H9 (cell line): ENCODE measurements around the gene CCDC33. TPM values are rescaled to one million over a fixed set of nuclear protein-coding genes. Genes with fewer than 3 reads are reported as not detected.

Experiments
- DNase-seq: peaks from one replicate; pipeline ENCODE4 v3.0.0-alpha.2; 2017
- H2AFZ ChIP-seq: one replicate; pipeline ENCODE4 v1.6.1; 2013; ENCODE audit warnings: mild to moderate bottlenecking, low read length, control low read depth, moderate library complexity
- H2AK5ac ChIP-seq: 2 replicates; pipeline ENCODE4 v1.6.1; 2013; ENCODE audit warnings: low read length, control low read depth, mixed read lengths; ENCODE audit not compliant: insufficient read length
- H2BK120ac ChIP-seq: one replicate; pipeline ENCODE4 v1.6.1; 2013; ENCODE audit warnings: low read depth, mild to moderate bottlenecking, low read length, control low read depth, inconsistent platforms; ENCODE audit not compliant: poor library complexity, severe bottlenecking
- H2BK12ac ChIP-seq: 2 replicates; pipeline ENCODE4 v1.6.1; 2013; ENCODE audit warnings: low read length, control low read depth, mixed read lengths, low read depth; ENCODE audit not compliant: insufficient read length
- H2BK15ac ChIP-seq: 2 replicates; pipeline ENCODE4 v1.6.1; 2013; ENCODE audit warnings: low read depth, low read length, control low read depth
- H2BK20ac ChIP-seq: one replicate; pipeline ENCODE4 v1.6.1; 2013; ENCODE audit warnings: low read depth, mild to moderate bottlenecking, low read length, control low read depth, inconsistent platforms; ENCODE audit not compliant: poor library complexity, severe bottlenecking
- H2BK5ac ChIP-seq: 2 replicates; pipeline ENCODE4 v1.6.1; 2013; ENCODE audit warnings: low read length, control low read depth, mixed read lengths; ENCODE audit not compliant: insufficient read length
- H3K14ac ChIP-seq: 2 replicates; pipeline ENCODE4 v1.6.1; 2013; ENCODE audit warnings: low read length, control low read depth; ENCODE audit not compliant: insufficient read depth
- H3K18ac ChIP-seq: 2 replicates; pipeline ENCODE4 v1.6.1; 2013; ENCODE audit warnings: low read depth, mild to moderate bottlenecking, mixed read lengths, low read length, control low read depth; ENCODE audit not compliant: insufficient read length
- H3K23ac ChIP-seq: 2 replicates; pipeline ENCODE4 v1.6.1; 2013; ENCODE audit warnings: low read length, control low read depth, mixed read lengths, low read depth; ENCODE audit not compliant: insufficient read length
- H3K23me2 ChIP-seq: 2 replicates; pipeline ENCODE4 v1.6.1; 2013; ENCODE audit warnings: low read depth, mild to moderate bottlenecking, mixed read lengths, low read length, control low read depth; ENCODE audit not compliant: insufficient read length, poor library complexity, severe bottlenecking
- H3K27ac ChIP-seq: 2 replicates; pipeline ENCODE4 v1.5.1; 2013; ENCODE audit warnings: low read length, control low read depth, mixed read lengths, low read depth; ENCODE audit not compliant: insufficient read length
- H3K27me3 ChIP-seq: 2 replicates; pipeline ENCODE4 v1.6.1; 2013; ENCODE audit warnings: low read length, control low read depth, inconsistent platforms; ENCODE audit not compliant: insufficient read depth
- H3K4ac ChIP-seq: 2 replicates; pipeline ENCODE4 v1.6.1; 2013; ENCODE audit warnings: low read depth, mild to moderate bottlenecking, control low read depth, inconsistent platforms, low read length, moderate library complexity
- H3K4me1 ChIP-seq: 2 replicates; pipeline ENCODE4 v1.6.1; 2013; ENCODE audit warnings: low read length, control low read depth, inconsistent platforms; ENCODE audit not compliant: insufficient read depth
- H3K4me2 ChIP-seq: 2 replicates; pipeline ENCODE4 v1.6.1; 2013; ENCODE audit warnings: low read length, control low read depth, mixed read lengths; ENCODE audit not compliant: insufficient read length, insufficient read depth
- H3K56ac ChIP-seq: 2 replicates; pipeline ENCODE4 v1.6.1; 2013; ENCODE audit warnings: low read depth, mild to moderate bottlenecking, mixed read lengths, low read length, control low read depth; ENCODE audit not compliant: insufficient read length
- H3K79me1 ChIP-seq: 2 replicates; pipeline ENCODE4 v1.6.1; 2013; ENCODE audit warnings: low read depth, mild to moderate bottlenecking, moderate library complexity, low read length, control low read depth, inconsistent platforms; ENCODE audit not compliant: insufficient read depth, poor library complexity, severe bottlenecking
- H3K79me2 ChIP-seq: 2 replicates; pipeline ENCODE4 v1.6.1; 2013; ENCODE audit warnings: low read length, control low read depth, inconsistent platforms; ENCODE audit not compliant: insufficient read depth
- H3K9ac ChIP-seq: 2 replicates; pipeline ENCODE4 v1.6.1; 2013; ENCODE audit warnings: low read length, control low read depth, mixed read lengths; ENCODE audit not compliant: insufficient read length; ENCODE audit errors: extremely low read depth
- H3K9me3 ChIP-seq: one replicate; pipeline ENCODE4 v1.6.1; 2013; ENCODE audit warnings: low read depth, low read length, inconsistent platforms; ENCODE audit not compliant: control insufficient read depth
- H3T11ph ChIP-seq: one replicate; pipeline ENCODE4 v1.6.1; 2013; ENCODE audit warnings: mild to moderate bottlenecking, low read length, control low read depth, inconsistent platforms
- H4K20me1 ChIP-seq: one replicate; pipeline ENCODE4 v1.6.1; 2013; ENCODE audit not compliant: control insufficient read depth, insufficient read length, insufficient read depth
- H4K5ac ChIP-seq: 2 replicates; pipeline ENCODE4 v1.6.1; 2013; ENCODE audit warnings: low read depth, mild to moderate bottlenecking, mixed read lengths, low read length, control low read depth; ENCODE audit not compliant: insufficient read length
- H4K8ac ChIP-seq: replicated peaks from 2 replicates; pipeline ENCODE4 v1.6.1; 2013; ENCODE audit warnings: low read length, control low read depth, mixed read lengths, low read depth; ENCODE audit not compliant: insufficient read length
- H4K91ac ChIP-seq: 2 replicates; pipeline ENCODE4 v1.6.1; 2013; ENCODE audit warnings: low read depth, mild to moderate bottlenecking, moderate library complexity, mixed read lengths, low read length, control low read depth; ENCODE audit not compliant: insufficient read length
- H3K27ac Mint-ChIP-seq, 3 experiments: 2 replicates in 2 of 3; 3 replicates in 1 of 3; pipeline ENCODE4 v1.8.0; 2020 to 2021; ENCODE audit warnings: mixed read lengths in 3 of 3, mild to moderate bottlenecking in 1 of 3, moderate library complexity in 1 of 3
- H3K27me3 Mint-ChIP-seq: 2 replicates; pipeline ENCODE4 v1.8.0; 2021; ENCODE audit warnings: low read depth, mild to moderate bottlenecking, moderate library complexity, mixed read lengths
- H3K36me3 Mint-ChIP-seq, 3 experiments: 2 replicates in 2 of 3; 3 replicates in 1 of 3; pipeline ENCODE4 v1.8.0; 2020 to 2021; ENCODE audit warnings: low read depth in 3 of 3, mixed read lengths in 3 of 3; ENCODE audit not compliant: insufficient read depth in 1 of 3
- H3K4me1 Mint-ChIP-seq, 2 experiments: 2 replicates each; pipeline ENCODE4 v1.8.0; 2020; ENCODE audit warnings: mixed read lengths in 2 of 2
- H3K4me3 Mint-ChIP-seq, 2 experiments: 2 replicates in 1 of 2; 3 replicates in 1 of 2; pipeline ENCODE4 v1.8.0; 2020 to 2021; ENCODE audit warnings: mild to moderate bottlenecking in 2 of 2, mixed read lengths in 2 of 2, moderate library complexity in 1 of 2
- H3K9me3 Mint-ChIP-seq, 2 experiments: 2 replicates in 1 of 2; 3 replicates in 1 of 2; pipeline ENCODE4 v1.8.0; 2020; ENCODE audit warnings: mild to moderate bottlenecking in 2 of 2, mixed read lengths in 2 of 2, moderate library complexity in 1 of 2
- WGBS: extraction: QIAGEN DNeasy Blood & Tissue Kit; methylation state at CpG from one replicate; pipeline ENCODE4 v1.1.7; 2013; ENCODE audit warnings: missing lambda C conversion rate, low lambda C conversion rate, mixed read lengths; ENCODE audit not compliant: insufficient read length; ENCODE audit errors: extremely low coverage; 5-methylcytosine and 5-hydroxymethylcytosine counted together
- total RNA-seq: library from RNA; stranded (reverse); gene quantifications from 2 replicates; pipeline ENCODE4 v1.2.1, GENCODE V29; 2021
- TF ChIP-seq, protein P1 (sequence below): fragments of 200-600 bp; sonication (generic); conservative IDR thresholded peaks from 3 replicates; pipeline ENCODE4 v1.8.0; 2021; ENCODE audit warnings: antibody characterized with exemption, mild to moderate bottlenecking

The CCDC33 gene
- total RNA-seq, 1 experiment from 2014 or later = 4.6 TPM

DNA sequence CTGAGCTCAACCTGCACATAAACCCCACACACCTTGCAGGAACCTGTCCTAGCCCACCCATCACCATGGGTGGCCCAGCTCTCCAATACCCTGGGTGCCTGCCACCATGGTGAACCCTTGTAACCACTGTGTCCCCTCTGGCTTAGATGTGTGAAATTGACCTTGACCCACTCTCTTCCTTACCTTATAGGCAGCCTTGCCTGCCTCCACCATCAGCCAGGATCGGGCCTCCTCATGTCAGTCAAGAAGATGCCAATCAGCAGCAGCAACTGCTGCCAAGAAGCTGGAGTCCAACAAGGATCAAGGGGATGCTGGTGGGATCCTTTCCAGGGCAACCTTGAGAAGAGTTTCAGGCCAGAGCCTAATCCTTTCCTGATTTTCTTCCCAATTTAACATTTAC, 140.1 kb downstream of the CCDC33 start:
- H3K4me3 Mint-ChIP-seq = no peak overlapping the region
- H3K56ac ChIP-seq = no peak overlapping the region
- no peak overlapping the region; the same call in 1 of the 2 replicates for H3K14ac ChIP-seq
- no peak overlapping the region for H4K8ac ChIP-seq
- WGBS = no CpG with 5 or more reads among the region's 1 CpG
- no peaks in the 10 kb centered on the region for H3K9me3 Mint-ChIP-seq
- DNase-seq = no peak
- peaks cover 13% of the 10 kb centered on the region for H3K27me3 Mint-ChIP-seq
- H3K9me3 ChIP-seq = no peaks in the 10 kb centered on the region
- H2BK20ac ChIP-seq = no peak overlapping the region
- H3K4me2 ChIP-seq = no peak overlapping the region
- no peak overlapping the region for H2AK5ac ChIP-seq
- H3K79me2 ChIP-seq = no peaks in the 10 kb centered on the region
- no peak overlapping the region for H2BK120ac ChIP-seq
- no peak overlapping the region for H4K5ac ChIP-seq
- peaks cover 22 to 29% of the 10 kb centered on the region in 2 experiments for H3K4me1 Mint-ChIP-seq
- no peak overlapping the region for H3K27ac Mint-ChIP-seq
- no peak overlapping the region for H3K23ac ChIP-seq
- no peak overlapping the region for H3T11ph ChIP-seq
- H3K36me3 Mint-ChIP-seq = no peaks in the 10 kb centered on the region
- no peak overlapping the region for H3K9ac ChIP-seq
- no peaks in the 10 kb centered on the region for H3K79me1 ChIP-seq
- H2BK5ac ChIP-seq = no peak overlapping the region
- H2BK12ac ChIP-seq = no peak overlapping the region
- H4K91ac ChIP-seq = no peak overlapping the region
- no peak overlapping the region for H3K18ac ChIP-seq
- no peak overlapping the region for H2BK15ac ChIP-seq
- H3K27me3 ChIP-seq = no peaks in the 10 kb centered on the region; the same call in 1 of the 2 replicates
- no peak overlapping the region for H2AFZ ChIP-seq
- H3K4me1 ChIP-seq = no peaks in the 10 kb centered on the region; the same call in 1 of the 2 replicates
- H4K20me1 ChIP-seq = no peaks in the 10 kb centered on the region
- H3K23me2 ChIP-seq = peaks cover 11% of the 10 kb centered on the region
- no peak overlapping the region for H3K4ac ChIP-seq
- TF ChIP-seq, protein P1, sequence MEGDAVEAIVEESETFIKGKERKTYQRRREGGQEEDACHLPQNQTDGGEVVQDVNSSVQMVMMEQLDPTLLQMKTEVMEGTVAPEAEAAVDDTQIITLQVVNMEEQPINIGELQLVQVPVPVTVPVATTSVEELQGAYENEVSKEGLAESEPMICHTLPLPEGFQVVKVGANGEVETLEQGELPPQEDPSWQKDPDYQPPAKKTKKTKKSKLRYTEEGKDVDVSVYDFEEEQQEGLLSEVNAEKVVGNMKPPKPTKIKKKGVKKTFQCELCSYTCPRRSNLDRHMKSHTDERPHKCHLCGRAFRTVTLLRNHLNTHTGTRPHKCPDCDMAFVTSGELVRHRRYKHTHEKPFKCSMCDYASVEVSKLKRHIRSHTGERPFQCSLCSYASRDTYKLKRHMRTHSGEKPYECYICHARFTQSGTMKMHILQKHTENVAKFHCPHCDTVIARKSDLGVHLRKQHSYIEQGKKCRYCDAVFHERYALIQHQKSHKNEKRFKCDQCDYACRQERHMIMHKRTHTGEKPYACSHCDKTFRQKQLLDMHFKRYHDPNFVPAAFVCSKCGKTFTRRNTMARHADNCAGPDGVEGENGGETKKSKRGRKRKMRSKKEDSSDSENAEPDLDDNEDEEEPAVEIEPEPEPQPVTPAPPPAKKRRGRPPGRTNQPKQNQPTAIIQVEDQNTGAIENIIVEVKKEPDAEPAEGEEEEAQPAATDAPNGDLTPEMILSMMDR = no peak
- no peak overlapping the region for H3K27ac ChIP-seq
